Measurements from ENCODE around the gene MEAK7. TPM values are rescaled to one million over a fixed set of nuclear protein-coding genes. Genes with fewer than 3 reads are reported as not detected.

MEAK7 gene
- total and polyA plus RNA-seq, 2 of the 4 experiments (the other 2 are of a cell fraction) = 27.4 to 39.0 TPM

DNA sequence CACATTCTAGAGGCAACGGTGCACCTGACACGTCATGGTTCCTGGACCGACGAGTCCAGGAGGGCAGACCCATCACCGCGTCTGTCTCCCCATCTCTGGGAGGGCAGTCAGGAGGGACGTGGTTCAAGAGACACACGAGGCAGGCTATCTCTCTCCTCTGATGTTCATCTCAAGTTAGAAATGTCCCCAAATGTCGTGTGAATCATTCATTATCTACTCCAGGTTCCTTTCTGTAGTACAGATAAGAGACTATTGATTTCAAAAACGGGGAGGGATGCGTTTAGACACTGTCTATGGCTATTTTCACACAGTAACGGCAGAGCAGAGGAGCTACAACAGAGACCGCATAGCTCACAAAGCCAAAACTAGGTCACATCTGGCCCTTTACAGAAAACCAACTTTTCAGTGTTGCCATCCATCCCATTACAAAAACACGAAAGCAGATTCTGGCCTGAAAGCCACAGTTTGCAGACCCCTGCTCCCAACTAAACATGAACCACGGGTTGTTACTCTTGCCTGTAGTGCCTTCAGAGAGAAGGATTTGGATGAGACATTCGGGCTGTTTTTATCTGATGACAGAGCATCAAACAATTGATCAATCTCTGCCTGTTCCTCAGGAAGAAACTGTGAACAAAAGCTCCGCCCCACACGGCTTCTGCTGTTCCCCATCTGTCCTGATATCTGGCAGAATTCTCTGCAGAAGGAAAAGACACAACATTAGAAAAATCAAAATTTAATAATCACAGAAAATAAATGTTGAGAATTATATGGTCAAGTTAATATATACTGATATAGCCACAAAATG lies 6.8 kb downstream of the MEAK7 start:
- Histone ChIP-seq H4K91ac (ENCODE audit: insufficient read depth, low read depth, low read length) (no peak overlapping the region), H2AK5ac (ENCODE audit: low read depth, low read length) (no peak overlapping the region), H3K56ac (ENCODE audit: extremely low read depth, insufficient read depth, low read length) (no peak overlapping the region), H3K4ac (ENCODE audit: low read depth, low read length) (no peak overlapping the region), H3K27ac (ENCODE audit: insufficient read depth, low read length) (no peak overlapping the region), H3K14ac (replicated peaks; ENCODE audit: low read depth, low read length) (no peak overlapping the region), H3K23ac (ENCODE audit: low read depth, low read length) (no peak overlapping the region), H3K4me2 (ENCODE audit: low read depth, low read length) (no peak overlapping the region), H3K4me1 (ENCODE audit: control insufficient read depth, insufficient read depth, low read length) (peaks cover 7% of the 10 kb centered on the region), H2BK5ac (ENCODE audit: low read depth, low read length, poor library complexity, severe bottlenecking) (no peak overlapping the region), H2BK20ac (ENCODE audit: low read depth, low read length) (no peak overlapping the region), H4K8ac (ENCODE audit: low read depth in 2 of 2, low read length in 2 of 2) (peak overlapping the region in 1 of 2 experiments; percentile 5; a peak in 1 of 4 replicates), H3K27me3 (ENCODE audit: control insufficient read depth, insufficient read depth, low read length) (no peaks in the 10 kb centered on the region), H4K20me1 (ENCODE audit: insufficient read depth, low read length) (peaks cover 12% of the 10 kb centered on the region; the same call in 1 of the 2 replicates), H3K9ac (ENCODE audit: low read depth, low read length) (no peak overlapping the region), H3K18ac (ENCODE audit: low read depth, low read length) (no peak overlapping the region), H3K4me3 (ENCODE audit: insufficient read depth, low read depth, low read length) (no peak overlapping the region), H3K9me3 (ENCODE audit: control insufficient read depth, insufficient read depth, low read length) (peaks cover 2% of the 10 kb centered on the region; the same call in 1 of the 2 replicates), H4K5ac (ENCODE audit: low read depth, low read length) (no peak overlapping the region), H2BK15ac (ENCODE audit: low read depth, low read length) (no peak overlapping the region), H3K9me1 (ENCODE audit: insufficient read depth, low read length) (peaks cover 25% of the 10 kb centered on the region), H2AK9ac (replicated peaks; ENCODE audit: low read depth, low read length, poor library complexity) (no peak overlapping the region), H3K36me3 (ENCODE audit: control insufficient read depth, insufficient read depth, low read length) (peaks cover 58% of the 10 kb centered on the region), H2BK120ac (ENCODE audit: low read depth, low read length) (no peak overlapping the region), H3K79me1 (ENCODE audit: low read depth in 1 of 2, low read length in 2 of 2) (peaks cover 38 to 74% of the 10 kb centered on the region in 2 experiments), H2AFZ (replicated peaks; ENCODE audit: low read length, poor library complexity) (no peak overlapping the region)
- 90% methylated on average over 4 of the region's 18 CpGs; no CpG with 5 or more reads in 1 of the 2 experiments for WGBS, 2 experiments (ENCODE audit: extremely low coverage in 2 of 2, insufficient read length in 1 of 2)
- TF ChIP-seq NFE2L2 (IDR thresholded peaks at IDR 0.05; ENCODE audit: low read depth, low read length) (no peak), MXI1 (IDR thresholded peaks at IDR 0.05; ENCODE audit: borderline replicate concordance, low read depth, low read length) (no peak), RFX5 (IDR thresholded peaks at IDR 0.05; ENCODE audit: low read depth, low read length) (no peak), CEBPB (IDR thresholded peaks at IDR 0.05; ENCODE audit: low read depth, low read length) (no peak), RAD21 (IDR thresholded peaks at IDR 0.05; ENCODE audit: low read length) (no peak)
- TF ChIP-seq, protein P1, sequence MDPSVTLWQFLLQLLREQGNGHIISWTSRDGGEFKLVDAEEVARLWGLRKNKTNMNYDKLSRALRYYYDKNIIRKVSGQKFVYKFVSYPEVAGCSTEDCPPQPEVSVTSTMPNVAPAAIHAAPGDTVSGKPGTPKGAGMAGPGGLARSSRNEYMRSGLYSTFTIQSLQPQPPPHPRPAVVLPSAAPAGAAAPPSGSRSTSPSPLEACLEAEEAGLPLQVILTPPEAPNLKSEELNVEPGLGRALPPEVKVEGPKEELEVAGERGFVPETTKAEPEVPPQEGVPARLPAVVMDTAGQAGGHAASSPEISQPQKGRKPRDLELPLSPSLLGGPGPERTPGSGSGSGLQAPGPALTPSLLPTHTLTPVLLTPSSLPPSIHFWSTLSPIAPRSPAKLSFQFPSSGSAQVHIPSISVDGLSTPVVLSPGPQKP (IDR thresholded peaks at IDR 0.05; ENCODE audit: borderline replicate concordance, low read depth, low read length) = no peak
- ATAC-seq (ENCODE audit: low read depth) (no peak), DNase-seq (no peak)
- CTCF ChIA-PET = no interaction called here
- dilution Hi-C loops (cut with HindIII; ENCODE audit: low sequenced_read_pairs, unreplicated experiment) = no loop called here
- intact Hi-C loops (cut with micrococcal nuclease) = no loop called here
- POLR2A ChIA-PET (ENCODE audit: unreplicated experiment) = no interaction called here
- in situ Hi-C loops (cut with MboI; ENCODE audit: low sequenced_read_pairs) = loop anchor here (25.0 kb wide), 1 partner anchor 535 kb away; the partner anchor contains the start of genes NECAB2 and OSGIN1
- BruUV-seq (replicated peaks) = no TSS peak
